Activated naive CD8-positive, alpha-beta T cell (primary cell): ENCODE measurements around the gene TBX5.

Experiments
- H3K27ac Mint-ChIP-seq: one replicate; pipeline ENCODE4 v1.8.0; 2021; ENCODE audit warnings: mixed read lengths
- H3K27me3 Mint-ChIP-seq: one replicate; pipeline ENCODE4 v1.8.0; 2021; ENCODE audit warnings: mixed read lengths
- H3K36me3 Mint-ChIP-seq: one replicate; pipeline ENCODE4 v1.8.0; 2021; ENCODE audit warnings: mixed read lengths
- H3K4me1 Mint-ChIP-seq: one replicate; pipeline ENCODE4 v1.8.0; 2021; ENCODE audit warnings: low read depth, mixed read lengths
- H3K4me3 Mint-ChIP-seq: one replicate; pipeline ENCODE4 v1.8.0; 2021; ENCODE audit warnings: mild to moderate bottlenecking, mixed read lengths
- H3K9me3 Mint-ChIP-seq: one replicate; pipeline ENCODE4 v1.8.0; 2021; ENCODE audit warnings: low read depth, mixed read lengths

TBX5 gene

DNA sequence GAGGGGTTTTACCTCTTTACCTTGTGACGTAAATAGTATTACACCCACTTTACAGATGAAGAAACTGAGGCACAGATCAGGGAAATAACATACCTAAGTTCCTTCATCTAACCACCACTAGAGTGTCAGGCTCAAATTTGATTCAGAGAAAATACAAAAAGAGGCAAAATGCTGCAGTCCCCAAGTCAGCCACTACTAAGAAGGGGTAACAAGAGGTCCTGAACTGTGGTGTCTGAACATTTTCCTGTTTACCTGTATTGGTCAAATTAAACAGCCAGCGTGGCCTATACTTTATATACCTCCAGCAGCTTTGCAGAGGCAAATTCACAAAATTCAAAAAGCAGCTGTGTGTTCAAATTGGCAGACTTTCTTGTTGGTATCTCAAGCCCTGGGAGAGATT lies 92.0 kb downstream of the TBX5 start:
- Mint-ChIP-seq H3K27ac (no peak overlapping the region), H3K9me3 (peaks cover 6% of the 10 kb centered on the region), H3K4me3 (no peak overlapping the region), H3K27me3 (peaks cover 10% of the 10 kb centered on the region), H3K36me3 (no peaks in the 10 kb centered on the region), H3K4me1 (no peaks in the 10 kb centered on the region)

DNA sequence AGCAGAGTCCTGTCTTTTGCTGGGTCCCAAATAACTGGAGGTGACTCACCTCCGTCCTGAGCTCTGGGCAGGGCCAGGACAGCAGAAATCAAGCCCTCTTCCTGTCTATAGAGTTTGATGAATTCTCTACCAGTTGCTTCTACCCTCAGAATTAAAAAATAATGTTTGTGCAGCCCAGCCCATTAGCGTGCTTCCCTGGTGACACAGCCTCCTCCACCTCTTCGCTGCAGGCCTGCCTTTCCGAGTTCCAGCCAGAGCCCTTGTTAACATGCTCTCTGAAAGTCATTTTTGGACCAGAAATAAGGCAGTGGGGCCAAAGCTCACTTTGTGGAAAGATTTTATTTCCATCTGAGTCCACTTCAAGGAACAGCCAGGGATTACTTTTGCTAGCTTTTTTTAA lies 94.0 kb downstream of the TBX5 start:
- H3K27ac Mint-ChIP-seq, result no peak overlapping the region
- no peak overlapping the region for H3K4me3 Mint-ChIP-seq
- no peaks in the 10 kb centered on the region for H3K36me3 Mint-ChIP-seq

GRCh38 chr12:114306646-114307045 lies 99.3 kb downstream of the TBX5 start:
- no peaks in the 10 kb centered on the region for H3K36me3 Mint-ChIP-seq
- peaks cover 10% of the 10 kb centered on the region for H3K27me3 Mint-ChIP-seq
- peaks cover 8% of the 10 kb centered on the region for H3K9me3 Mint-ChIP-seq
- H3K27ac Mint-ChIP-seq, result no peak overlapping the region
- no peak overlapping the region for H3K4me3 Mint-ChIP-seq
- no peaks in the 10 kb centered on the region for H3K4me1 Mint-ChIP-seq

More for the DNA sequence above, 94.0 kb downstream of the TBX5 start:
- Mint-ChIP-seq H3K27me3 (peaks cover 15% of the 10 kb centered on the region), H3K4me1 (no peaks in the 10 kb centered on the region), H3K9me3 (peaks cover 4% of the 10 kb centered on the region)

- no peak overlapping the region for H3K4me3 Mint-ChIP-seq
- H3K27ac Mint-ChIP-seq, result no peak overlapping the region
- peaks cover 8% of the 10 kb centered on the region for H3K9me3 Mint-ChIP-seq
- H3K27me3 Mint-ChIP-seq, result peaks cover 7% of the 10 kb centered on the region
- no peaks in the 10 kb centered on the region for H3K36me3 Mint-ChIP-seq
- no peaks in the 10 kb centered on the region for H3K4me1 Mint-ChIP-seq
These were observed 100.5 kb downstream of the TBX5 start for GRCh38 chr12:114305446-114305845.
